ENCODE measurements around the gene NPTN.

The NPTN gene

GRCh38 chr15:73604477-73604876 lies 28.7 kb downstream of the NPTN start:
- POLR2A ChIA-PET: interaction anchor here (1.2 kb wide), 1 partner anchor 29 kb away, joined by 4 read pairs; the partner anchor contains the start of gene NPTN
- TF ChIP-seq TARDBP (IDR thresholded peaks at IDR 0.05) (no peak), ZNF384 (IDR thresholded peaks at IDR 0.05) (no peak), CTBP1 (IDR thresholded peaks at IDR 0.05; ENCODE audit: borderline replicate concordance) (no peak), SP1 (IDR thresholded peaks at IDR 0.05) (no peak)
- CTCF ChIA-PET: interaction anchor here (0.7 to 1.0 kb wide), 2 partner anchors 13 to 29 kb away, joined by 3 to 5 read pairs; partner anchors contain the start of gene NPTN
- DNase-seq (ENCODE audit: extremely low spot score): no peak

- TF ChIP-seq HDGF (IDR thresholded peaks at IDR 0.05; ENCODE audit: borderline replicate concordance) (no peak), ZNF384 (IDR thresholded peaks at IDR 0.05) (no peak), BHLHE40 (IDR thresholded peaks at IDR 0.05; ENCODE audit: borderline replicate concordance) (no peak), FOXM1 (IDR thresholded peaks at IDR 0.05; ENCODE audit: borderline replicate concordance) (no peak), L3MBTL2 (conservative IDR thresholded peaks at IDR 0.05) (no peak), SUZ12 (IDR thresholded peaks at IDR 0.05) (no peak), PKNOX1 (IDR thresholded peaks at IDR 0.05) (no peak), SP1 (IDR thresholded peaks at IDR 0.05) (no peak), NFRKB (IDR thresholded peaks at IDR 0.05) (no peak), LEF1 (IDR thresholded peaks at IDR 0.05; ENCODE audit: borderline replicate concordance) (no peak), FOXA1 (IDR thresholded peaks at IDR 0.05) (no peak), CTBP1 (IDR thresholded peaks at IDR 0.05; ENCODE audit: borderline replicate concordance) (no peak), FOXK2 (IDR thresholded peaks at IDR 0.05) (no peak), ARNT (IDR thresholded peaks at IDR 0.05) (no peak), TARDBP (IDR thresholded peaks at IDR 0.05) (no peak), ELF4 (IDR thresholded peaks at IDR 0.05) (no peak)
- POLR2A ChIA-PET: interaction anchor here (1.0 kb wide), 1 partner anchor 29 kb away, joined by 3 read pairs; no protein-coding TSS in a partner anchor
- DNase-seq (ENCODE audit: extremely low spot score): no peak
- CTCF ChIA-PET: interaction anchor here (0.6 kb wide), 1 partner anchor 27 kb away, joined by 3 read pairs; no protein-coding TSS in a partner anchor
These were observed 30.2 kb downstream of the NPTN start for GRCh38 chr15:73602992-73603391.

- TF ChIP-seq ELF4 (IDR thresholded peaks at IDR 0.05) (no peak), SP1 (IDR thresholded peaks at IDR 0.05) (no peak), TARDBP (IDR thresholded peaks at IDR 0.05) (no peak), L3MBTL2 (conservative IDR thresholded peaks at IDR 0.05) (no peak), ZNF384 (IDR thresholded peaks at IDR 0.05) (no peak), FOXA1 (IDR thresholded peaks at IDR 0.05) (no peak), FOXM1 (IDR thresholded peaks at IDR 0.05; ENCODE audit: borderline replicate concordance) (no peak), LEF1 (IDR thresholded peaks at IDR 0.05; ENCODE audit: borderline replicate concordance) (no peak), PKNOX1 (IDR thresholded peaks at IDR 0.05) (no peak), BHLHE40 (IDR thresholded peaks at IDR 0.05; ENCODE audit: borderline replicate concordance) (no peak), ARNT (IDR thresholded peaks at IDR 0.05) (no peak)
- ChIA-PET CTCF (interaction anchor here (0.6 kb wide), 1 partner anchor 34 kb away, joined by 5 read pairs; no protein-coding TSS in a partner anchor), POLR2A (interaction anchor here (1.3 to 1.7 kb wide), 2 partner anchors 13 to 31 kb away, joined by 4 to 7 read pairs; partner anchors contain the start of gene NPTN)
- no peak for DNase-seq (ENCODE audit: extremely low spot score)
These were observed 30.7 kb downstream of the NPTN start for GRCh38 chr15:73602446-73602843.

GRCh38 chr15:73601451-73602445 lies 31.4 kb downstream of the NPTN start:
- no peak for DNase-seq (ENCODE audit: extremely low spot score)
- TF ChIP-seq SP1 (IDR thresholded peaks at IDR 0.05): no peak
- TF ChIP-seq ZNF384 (IDR thresholded peaks at IDR 0.05): no peak
- TF ChIP-seq FOXM1 (IDR thresholded peaks at IDR 0.05; ENCODE audit: borderline replicate concordance): no peak
- no peak for TF ChIP-seq TARDBP (IDR thresholded peaks at IDR 0.05)
- TF ChIP-seq SUZ12 (IDR thresholded peaks at IDR 0.05): no peak
- TF ChIP-seq NFRKB (IDR thresholded peaks at IDR 0.05): no peak
- no peak for TF ChIP-seq FOXA1 (IDR thresholded peaks at IDR 0.05)
- no peak for TF ChIP-seq PKNOX1 (IDR thresholded peaks at IDR 0.05)
- TF ChIP-seq ELF4 (IDR thresholded peaks at IDR 0.05): no peak
- no peak for TF ChIP-seq FOXK2 (IDR thresholded peaks at IDR 0.05)
- TF ChIP-seq LEF1 (IDR thresholded peaks at IDR 0.05; ENCODE audit: borderline replicate concordance): no peak
- TF ChIP-seq HDGF (IDR thresholded peaks at IDR 0.05; ENCODE audit: borderline replicate concordance): no peak
- TF ChIP-seq BHLHE40 (IDR thresholded peaks at IDR 0.05; ENCODE audit: borderline replicate concordance): no peak
- ChIA-PET POLR2A (interaction anchor here (0.8 to 1.7 kb wide), 4 partner anchors 12 to 33 kb away, joined by 3 to 7 read pairs (median 4); partner anchors contain the start of gene NPTN), CTCF (interaction anchor here (0.6 to 1.2 kb wide), 3 partner anchors 17 to 35 kb away, joined by 4 to 5 read pairs (median 5); no protein-coding TSS in a partner anchor)

- POLR2A ChIA-PET: interaction anchor here (0.8 to 1.7 kb wide), 4 partner anchors 11 to 34 kb away, joined by 3 to 7 read pairs (median 4); partner anchors contain the start of gene NPTN
- TF ChIP-seq HDGF (IDR thresholded peaks at IDR 0.05; ENCODE audit: borderline replicate concordance): no peak
- TF ChIP-seq BHLHE40 (IDR thresholded peaks at IDR 0.05; ENCODE audit: borderline replicate concordance): 0 out of 2 replicates have a peak, but pooled peaks have one; percentile 17
- TF ChIP-seq LEF1 (IDR thresholded peaks at IDR 0.05; ENCODE audit: borderline replicate concordance): no peak
- no peak for DNase-seq (ENCODE audit: extremely low spot score)
- CTCF ChIA-PET: interaction anchor here (0.6 to 1.2 kb wide), 2 partner anchors 18 to 36 kb away, joined by 4 to 5 read pairs; no protein-coding TSS in a partner anchor
These were observed 32.5 kb downstream of the NPTN start for GRCh38 chr15:73600413-73601335.

Data from HEK293T (cell line).